GM12878 (cell line): ENCODE measurements around the gene EFHC1. TPM values are rescaled to one million over a fixed set of nuclear protein-coding genes. Genes with fewer than 3 reads are reported as not detected.

ENCODE experiments used
- ATAC-seq: fragments of 200-7000 bp; cut with Tn5 transposase; 3 replicates; pipeline ENCODE4 v1.9.1; 2020; ENCODE audit warnings: mild to moderate bottlenecking, moderate library complexity
- BruUV-seq: library from RNA; stranded (reverse); fragments of 400-500 nt; replicated peaks from 2 replicates; lab custom pipeline; 2021; lab: Mats Ljungman, UMichigan
- CTCF ChIA-PET: fragments of 300-600 bp; sonication (Branson Sonifier 250); formaldehyde crosslinking; extraction: SDS; loops from one replicate; lab custom pipeline; 2021; ENCODE audit warnings: inconsistent platforms; lab: Yijun Ruan, JAX
- POLR2A ChIA-PET: fragments of 350-600 bp; formaldehyde crosslinking; extraction: SDS; loops from one replicate; lab custom pipeline; 2021; ENCODE audit warnings: inconsistent platforms; lab: Charles Lee
- RAD21 ChIA-PET: fragments of 300-600 bp; sonication (Branson Sonifier 250); formaldehyde crosslinking; loops from one replicate; lab custom pipeline; 2023; ENCODE audit warnings: antibody characterized with exemption; ENCODE audit not compliant: unreplicated experiment; lab: Charles Lee
- SMC1A ChIA-PET: fragments of 300-600 bp; sonication (Branson Sonifier 250); formaldehyde crosslinking; loops from one replicate; lab custom pipeline; 2023; ENCODE audit not compliant: unreplicated experiment, uncharacterized antibody; lab: Charles Lee
- DNase-seq: peaks from one replicate; pipeline ENCODE4 v3.0.0-alpha.2; 2011; ENCODE audit warnings: low read depth, low spot score
- FAIRE-seq: peaks from 3 replicates; lab custom pipeline; 2011; peaks lifted over from hg19 to GRCh38; lab: Jason Lieb, UNC
- H2AFZ ChIP-seq: 2 replicates; pipeline ENCODE4 v1.6.0; 2011; ENCODE audit warnings: low read depth, low read length, control low read depth; ENCODE audit not compliant: control insufficient read depth
- H3K27ac ChIP-seq: 2 replicates; pipeline ENCODE4 v1.5.1; 2011; ENCODE audit warnings: control low read depth; ENCODE audit not compliant: control insufficient read depth, insufficient read depth
- H3K27me3 ChIP-seq, 2 experiments: replicated peaks in 1 of 2; 2 replicates each; pipeline versions ENCODE4 v1.6.0 to v1.6.1; 2011; ENCODE audit warnings: low read length in 1 of 2; ENCODE audit not compliant: control insufficient read depth in 2 of 2, insufficient read depth in 2 of 2
- H3K36me3 ChIP-seq, 2 experiments: 2 replicates each; pipeline ENCODE4 v1.5.1; 2011; ENCODE audit warnings: low read length in 1 of 2; ENCODE audit not compliant: control insufficient read depth in 2 of 2, insufficient read depth in 2 of 2
- H3K4me1 ChIP-seq: 2 replicates; pipeline ENCODE4 v1.6.1; 2011; ENCODE audit warnings: mild to moderate bottlenecking, low read length, moderate library complexity, mixed read lengths; ENCODE audit not compliant: control insufficient read depth, insufficient read depth
- H3K4me2 ChIP-seq: 2 replicates; pipeline ENCODE4 v1.6.0; 2011; ENCODE audit warnings: control low read depth; ENCODE audit not compliant: control insufficient read depth, insufficient read depth
- H3K4me3 ChIP-seq: fragments of 200-600 bp; sonication (generic); 2 replicates; pipeline ENCODE4 v1.5.1; 2016
- H3K79me2 ChIP-seq: 2 replicates; pipeline ENCODE4 v1.6.0; 2011; ENCODE audit warnings: low read length; ENCODE audit not compliant: control insufficient read depth, insufficient read depth
- H3K9ac ChIP-seq: 2 replicates; pipeline ENCODE4 v1.8.0; 2011; ENCODE audit warnings: low read length, control low read depth, mixed read lengths; ENCODE audit not compliant: control insufficient read depth, insufficient read depth
- H3K9me3 ChIP-seq: replicated peaks from 3 replicates; pipeline ENCODE4 v1.5.1; 2011; ENCODE audit warnings: mild to moderate bottlenecking, low read length; ENCODE audit not compliant: control insufficient read depth, insufficient read depth
- H4K20me1 ChIP-seq: 2 replicates; pipeline ENCODE4 v1.6.0; 2011; ENCODE audit not compliant: control insufficient read depth, insufficient read depth
- CBFB ChIP-seq: IDR thresholded peaks from 2 replicates; pipeline ENCODE4 v1.6.1; 2016; ENCODE audit warnings: antibody characterized with exemption, low read depth
- HCFC1 ChIP-seq: fragments of 150-350 bp; IDR thresholded peaks from 2 replicates; pipeline ENCODE4 v1.6.1; 2014; ENCODE audit warnings: low read length
- KAT2A ChIP-seq: conservative IDR thresholded peaks from 2 replicates; pipeline ENCODE4 v1.6.1; 2011; ENCODE audit warnings: low read depth, low read length; ENCODE audit not compliant: control insufficient read depth
- PAX5 ChIP-seq: IDR thresholded peaks from 2 replicates; pipeline ENCODE4 v1.6.1; 2011; ENCODE audit warnings: low read depth, low read length, borderline replicate concordance
- SMARCA5 ChIP-seq: fragments of 450-650 bp; IDR thresholded peaks from 2 replicates; pipeline ENCODE4 v1.6.1; 2017; ENCODE audit warnings: mild to moderate bottlenecking
- SPI1 ChIP-seq: IDR thresholded peaks from 2 replicates; pipeline ENCODE4 v1.6.1; 2011; ENCODE audit warnings: low read depth, mild to moderate bottlenecking, low read length, moderate library complexity, borderline replicate concordance; ENCODE audit not compliant: insufficient read depth
- SUPT20H ChIP-seq: IDR thresholded peaks from 2 replicates; pipeline ENCODE4 v1.6.1; 2011; ENCODE audit warnings: low read depth, mild to moderate bottlenecking, low read length, moderate library complexity, borderline replicate concordance; ENCODE audit not compliant: control insufficient read depth
- USF2 ChIP-seq: IDR thresholded peaks from 2 replicates; pipeline ENCODE4 v1.6.1; 2011; ENCODE audit warnings: low read depth, low read length, improper control_type of control experiment, borderline replicate concordance
- ZNF384 ChIP-seq: IDR thresholded peaks from 2 replicates; pipeline ENCODE4 v1.6.1; 2012; ENCODE audit warnings: low read depth, mild to moderate bottlenecking, low read length, improper control_type of control experiment, borderline replicate concordance
- WGBS: methylation state at CpG from one replicate; pipeline ENCODE4 v1.1.6; 2016; ENCODE audit warnings: low lambda C conversion rate; ENCODE audit not compliant: insufficient replicate concordance, insufficient coverage; ENCODE audit errors: missing lambda C conversion rate; 5-methylcytosine and 5-hydroxymethylcytosine counted together
- in situ Hi-C: fragments of 300-500 bp; cut with MboI; formaldehyde crosslinking; loops from 9 replicates; pipeline ENCODE4 v1.14.3; 2018; ENCODE audit warnings: mixed read lengths
- intact Hi-C: fragments of 100-400 bp; cut with micrococcal nuclease; formaldehyde crosslinking; loops from one replicate; pipeline ENCODE4 v1.14.2; 2022; ENCODE audit not compliant: unreplicated experiment
- polyA plus RNA-seq, 11 experiments: library from polyadenylated mRNA; depleted of rRNA in 4 of 11; unstranded in 6 of 11; stranded (reverse) in 5 of 11; fragments of >200 nt; fragmentation: Nextera tagmentation in 4 of 11; fragmentation: Illumina TruSeq in 1 of 11; extraction: Ambion mirVana in 4 of 11; extraction: Trizol in 1 of 11; gene quantifications; 1 replicate in 1 of 11; 2 replicates in 10 of 11; pipeline versions ENCODE4 v1.2.1 to v1.2.3, GENCODE V29; 2011 to 2016; ENCODE audit warnings: inconsistent platforms in 2 of 11, missing spikeins in 2 of 11, low read depth in 1 of 11
- total RNA-seq, 4 experiments: library from RNA; depleted of rRNA in 3 of 4; stranded (reverse); fragments of >200 nt in 3 of 4; fragmentation: Illumina TruSeq in 1 of 4; extraction: Trizol in 1 of 4; gene quantifications; 2 replicates each; pipeline versions ENCODE4 v1.2.1 to v1.2.3, GENCODE V29; 2013 to 2021
- TF ChIP-seq, protein P1 (sequence below): IDR thresholded peaks from 2 replicates; pipeline ENCODE4 v1.6.1; 2011; ENCODE audit warnings: borderline replicate concordance, low read depth, mild to moderate bottlenecking, moderate library complexity, mixed read lengths, low read length; ENCODE audit not compliant: insufficient read depth; ENCODE audit errors: extremely low read length

The EFHC1 gene
- total and polyA plus RNA-seq, 10 of the 15 experiments (the other 5 are each of a cell fraction or from before 2014, with no cell fraction given): 5.5 to 14.5 (median 8.8) TPM

DNA sequence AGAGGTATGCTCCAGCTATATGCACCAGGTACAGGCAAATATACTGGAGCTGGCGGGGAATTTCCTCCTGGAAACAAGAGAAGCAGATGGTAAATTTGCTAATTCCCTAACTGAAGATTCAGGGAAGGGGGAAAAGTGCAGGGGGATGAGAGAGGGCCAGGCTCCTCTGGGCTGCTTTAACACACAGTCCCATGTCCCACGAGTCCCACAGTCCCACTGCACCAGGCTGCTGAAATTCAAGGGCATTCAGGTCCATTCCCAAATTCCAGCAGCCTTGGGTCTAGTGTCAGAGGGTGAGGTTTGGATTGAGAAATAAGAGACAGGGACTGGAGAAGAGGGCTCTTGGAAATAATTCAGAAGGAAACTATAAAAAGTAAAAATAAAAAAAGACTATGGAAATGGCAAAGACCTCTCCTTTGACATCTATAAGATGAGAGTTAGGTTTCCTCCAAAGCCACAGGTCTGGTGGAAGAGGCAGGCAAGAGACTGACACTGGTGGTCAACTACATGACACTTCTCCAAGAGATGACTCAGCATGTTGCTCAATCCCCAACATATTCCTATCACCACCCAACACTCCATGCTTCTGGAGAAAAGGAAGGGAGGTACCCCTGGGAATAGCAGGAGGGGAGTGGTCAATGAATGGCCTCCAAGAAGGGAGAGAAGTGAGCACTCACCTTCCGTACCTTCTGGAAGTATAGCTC, 87.6 kb downstream of the EFHC1 start:
- Histone ChIP-seq H3K4me3 (no peak overlapping the region), H3K9me3 (no peaks in the 10 kb centered on the region), H2AFZ (no peak overlapping the region), H3K36me3 (peaks cover 7 to 17% of the 10 kb centered on the region in 2 experiments; a peak in 3 of 4 replicates), H3K9ac (no peak overlapping the region), H3K4me1 (no peaks in the 10 kb centered on the region; the same call in 1 of the 2 replicates), H4K20me1 (no peaks in the 10 kb centered on the region; the same call in 1 of the 2 replicates), H3K27ac (no peak overlapping the region), H3K79me2 (no peaks in the 10 kb centered on the region), H3K4me2 (no peak overlapping the region), H3K27me3 (no peaks in the 10 kb centered on the region)
- SMC1A ChIA-PET: interaction anchor here (1.4 kb wide), 1 partner anchor 9 kb away, joined by 5 read pairs; no protein-coding TSS in a partner anchor
- RAD21 ChIA-PET: interaction anchor here (0.9 to 1.8 kb wide), 2 partner anchors 28 to 92 kb away, joined by 3 to 11 read pairs; no protein-coding TSS in a partner anchor
- no peak for ATAC-seq
- in situ Hi-C loops (no loop called here), intact Hi-C loops (no loop called here)
- CTCF ChIA-PET: interaction anchor here (0.9 to 1.8 kb wide), 3 partner anchors 13 to 91 kb away, joined by 4 to 21 read pairs (median 4); no protein-coding TSS in a partner anchor
- POLR2A ChIA-PET: no interaction called here
- TF ChIP-seq SMARCA5 (no peak), USF2 (no peak), SUPT20H (no peak), HCFC1 (no peak), ZNF384 (no peak), KAT2A (no peak), CBFB (no peak), PAX5 (no peak), SPI1 (no peak)
- TF ChIP-seq, protein P1, sequence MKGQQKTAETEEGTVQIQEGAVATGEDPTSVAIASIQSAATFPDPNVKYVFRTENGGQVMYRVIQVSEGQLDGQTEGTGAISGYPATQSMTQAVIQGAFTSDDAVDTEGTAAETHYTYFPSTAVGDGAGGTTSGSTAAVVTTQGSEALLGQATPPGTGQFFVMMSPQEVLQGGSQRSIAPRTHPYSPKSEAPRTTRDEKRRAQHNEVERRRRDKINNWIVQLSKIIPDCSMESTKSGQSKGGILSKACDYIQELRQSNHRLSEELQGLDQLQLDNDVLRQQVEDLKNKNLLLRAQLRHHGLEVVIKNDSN: no peak
- no TSS peak for BruUV-seq
- no peak for DNase-seq
- WGBS: 81% methylated on average over 3 of the region's 3 CpGs
- no peak for FAIRE-seq
